PC-9 (cell line): Measurements from ENCODE around the gene PDE4D. TPM values are rescaled to one million over a fixed set of nuclear protein-coding genes. Genes with fewer than 3 reads are reported as not detected.

Source experiments
- BruUV-seq: library from RNA; stranded (reverse); fragments of 400-500 nt; replicated peaks from 2 replicates; lab custom pipeline; 2021; lab: Mats Ljungman, UMichigan
- CTCF ChIA-PET: fragments of 300-600 bp; sonication (Branson Sonifier 250); formaldehyde crosslinking; loops from one replicate; lab custom pipeline; 2022; ENCODE audit warnings: antibody characterized with exemption; lab: Charles Lee
- POLR2A ChIA-PET: fragments of 300-600 bp; sonication (Branson Sonifier 250); formaldehyde crosslinking; loops from one replicate; lab custom pipeline; 2022; ENCODE audit warnings: antibody characterized with exemption; ENCODE audit not compliant: unreplicated experiment; lab: Charles Lee
- DNase-seq, 2 experiments: peaks; one replicate each; pipeline versions ENCODE4 v3.0.0 to v3.0.0-alpha.2; 2015 to 2022; ENCODE audit warnings: mixed read lengths in 1 of 2
- H2AFZ ChIP-seq: fragments of 200-600 bp; sonication (generic); 2 replicates; pipeline ENCODE4 v1.8.1; 2017; ENCODE audit warnings: antibody characterized with exemption
- H3F3A ChIP-seq: fragments of 200-600 bp; sonication (generic); 2 replicates; pipeline ENCODE4 v1.8.1; 2017; ENCODE audit warnings: antibody characterized with exemption, mild to moderate bottlenecking, low read depth; ENCODE audit not compliant: insufficient read depth
- H3K27ac ChIP-seq: fragments of 200-600 bp; sonication (generic); 2 replicates; pipeline ENCODE4 v1.6.1; 2016; ENCODE audit warnings: mixed run types
- H3K27me3 ChIP-seq: fragments of 200-600 bp; sonication (generic); 2 replicates; pipeline ENCODE4 v1.6.1; 2016; ENCODE audit warnings: low read depth, mixed run types; ENCODE audit not compliant: insufficient read depth
- H3K36me3 ChIP-seq: fragments of 200-600 bp; sonication (generic); 2 replicates; pipeline ENCODE4 v1.6.1; 2016; ENCODE audit warnings: low read depth, mixed run types
- H3K4me1 ChIP-seq: fragments of 200-600 bp; sonication (generic); replicated peaks from 2 replicates; pipeline ENCODE4 v1.6.1; 2016; ENCODE audit warnings: mixed run types; ENCODE audit not compliant: insufficient read depth
- H3K4me2 ChIP-seq: fragments of 200-600 bp; sonication (generic); 2 replicates; pipeline ENCODE4 v1.6.1; 2017; ENCODE audit warnings: mixed run types
- H3K4me3 ChIP-seq: fragments of 200-600 bp; sonication (generic); 2 replicates; pipeline ENCODE4 v1.6.1; 2016; ENCODE audit warnings: mixed run types
- H3K79me2 ChIP-seq: fragments of 200-600 bp; sonication (generic); 2 replicates; pipeline ENCODE4 v1.6.1; 2017; ENCODE audit warnings: low read depth, mixed run types
- H3K9me2 ChIP-seq: fragments of 200-600 bp; sonication (generic); 2 replicates; pipeline ENCODE4 v1.8.1; 2017; ENCODE audit warnings: mild to moderate bottlenecking; ENCODE audit not compliant: insufficient read depth
- H3K9me3 ChIP-seq: fragments of 200-600 bp; sonication (generic); 2 replicates; pipeline ENCODE4 v1.8.1; 2016; ENCODE audit warnings: low read depth; ENCODE audit not compliant: insufficient read depth
- H4K20me1 ChIP-seq: fragments of 200-600 bp; sonication (generic); 2 replicates; pipeline ENCODE4 v1.8.1; 2017; ENCODE audit not compliant: insufficient read depth
- CTCF ChIP-seq: fragments of 200-600 bp; sonication (generic); conservative IDR thresholded peaks from 2 replicates; pipeline ENCODE4 v1.6.1; 2017; ENCODE audit warnings: mixed run types, antibody characterized with exemption, mild to moderate bottlenecking, moderate library complexity
- EZH2 ChIP-seq: fragments of 200-600 bp; sonication (generic); IDR thresholded peaks from 2 replicates; pipeline ENCODE4 v1.8.0; 2017; ENCODE audit warnings: antibody characterized with exemption, low read depth
- intact Hi-C: fragments of 100-400 bp; cut with micrococcal nuclease; formaldehyde crosslinking; loops from one replicate; pipeline ENCODE4 v1.10.0; 2022; ENCODE audit not compliant: unreplicated experiment
- total RNA-seq: library from RNA; stranded (reverse); gene quantifications from 2 replicates; pipeline ENCODE4 v1.2.3, GENCODE V29; 2021

Gene PDE4D
- total RNA-seq, 1 experiment from 2014 or later: 9.8 TPM

DNA sequence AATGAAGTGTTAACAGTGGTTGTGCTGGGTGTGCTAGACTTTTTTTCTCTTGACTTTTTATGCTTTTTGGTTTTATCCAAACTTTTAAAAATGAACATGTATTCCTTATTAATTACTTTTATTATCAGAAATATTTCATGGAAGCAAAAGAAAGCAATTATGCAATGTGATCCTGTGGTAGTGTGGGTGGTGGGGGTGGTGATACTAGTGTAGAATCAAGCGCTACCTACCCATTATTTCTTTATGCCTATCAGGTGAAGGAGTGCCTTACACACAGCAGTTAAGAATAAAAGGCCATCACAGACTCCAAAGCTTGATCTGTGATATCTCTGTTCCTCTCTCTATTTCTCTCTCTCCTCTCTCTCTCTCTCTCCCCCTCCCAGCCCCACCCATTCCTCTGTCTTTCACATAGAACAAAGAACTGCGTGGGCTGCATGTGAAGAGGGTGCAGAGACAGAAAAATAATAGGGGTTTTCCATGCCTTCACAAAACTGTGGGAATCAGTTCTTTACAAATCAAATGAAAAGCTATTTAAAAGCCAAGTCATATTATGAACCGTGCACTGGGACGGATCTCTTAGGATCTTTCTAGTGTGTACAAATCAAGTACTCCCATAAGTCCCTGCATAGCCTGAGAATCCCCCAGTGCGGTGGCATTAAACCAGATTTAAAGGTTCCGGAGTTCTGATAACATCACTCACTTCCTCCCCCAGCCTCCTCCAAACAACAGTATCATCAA is 959.5 kb downstream of the PDE4D start:
- Histone ChIP-seq H3K36me3 (no peaks in the 10 kb centered on the region), H3K27me3 (peaks cover 19% of the 10 kb centered on the region), H3K4me3 (no peak overlapping the region), H3F3A (no peaks in the 10 kb centered on the region), H3K9me2 (no peaks in the 10 kb centered on the region), H3K4me2 (no peak overlapping the region), H2AFZ (no peak overlapping the region), H4K20me1 (no peaks in the 10 kb centered on the region), H3K9me3 (no peaks in the 10 kb centered on the region), H3K27ac (no peak overlapping the region), H3K4me1 (no peaks in the 10 kb centered on the region), H3K79me2 (no peaks in the 10 kb centered on the region)
- intact Hi-C loops: no loop called here
- POLR2A ChIA-PET: no interaction called here
- TF ChIP-seq EZH2: no peak
- no peak for TF ChIP-seq CTCF
- CTCF ChIA-PET: no interaction called here
- DNase-seq: no peak
- no TSS peak for BruUV-seq

GRCh38 chr5:58932057-58932612 is 961.4 kb downstream of the PDE4D start:
- H3K79me2 ChIP-seq: no peaks in the 10 kb centered on the region
- intact Hi-C loops: no loop called here
- BruUV-seq: no TSS peak
- H3K9me2 ChIP-seq: no peaks in the 10 kb centered on the region
- H3K9me3 ChIP-seq: no peaks in the 10 kb centered on the region
- no peak overlapping the region for H3K27ac ChIP-seq
- TF ChIP-seq CTCF (no peak), EZH2 (no peak)
- H3K4me2 ChIP-seq: no peak overlapping the region
- DNase-seq: no peak
- no peaks in the 10 kb centered on the region for H3K4me1 ChIP-seq
- H3K36me3 ChIP-seq: no peaks in the 10 kb centered on the region
- CTCF ChIA-PET: no interaction called here
- H3F3A ChIP-seq: no peaks in the 10 kb centered on the region
- POLR2A ChIA-PET: no interaction called here
- H4K20me1 ChIP-seq: no peaks in the 10 kb centered on the region
- peaks cover 19% of the 10 kb centered on the region for H3K27me3 ChIP-seq
- no peak overlapping the region for H3K4me3 ChIP-seq
- H2AFZ ChIP-seq: no peak overlapping the region

DNA sequence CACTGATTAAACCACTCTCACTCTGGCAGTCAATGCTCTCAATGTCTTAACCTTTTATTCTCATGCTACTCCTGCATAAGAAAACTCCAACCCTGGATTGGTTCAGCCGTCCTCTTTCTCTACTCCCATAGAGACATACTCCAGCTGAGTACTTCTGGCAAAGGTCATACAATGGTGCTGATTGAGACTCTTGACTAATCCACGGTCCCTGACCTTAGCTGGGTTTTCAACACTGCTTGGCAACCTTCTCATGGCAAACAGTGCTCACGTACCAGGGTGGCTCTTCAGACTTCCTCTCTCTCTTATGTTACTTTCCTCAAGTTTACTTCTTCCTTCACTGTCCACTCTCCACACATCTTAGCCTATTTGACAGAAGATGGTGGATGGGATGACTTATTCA is 963.0 kb downstream of the PDE4D start:
- no peak for TF ChIP-seq CTCF
- TF ChIP-seq EZH2: no peak
- Histone ChIP-seq H4K20me1 (no peaks in the 10 kb centered on the region), H3K9me3 (no peaks in the 10 kb centered on the region), H2AFZ (no peak overlapping the region), H3K4me3 (no peak overlapping the region), H3K4me1 (no peaks in the 10 kb centered on the region), H3K27ac (no peak overlapping the region), H3K79me2 (no peaks in the 10 kb centered on the region), H3K27me3 (peaks cover 22% of the 10 kb centered on the region), H3F3A (no peaks in the 10 kb centered on the region), H3K36me3 (no peaks in the 10 kb centered on the region), H3K9me2 (no peaks in the 10 kb centered on the region), H3K4me2 (no peak overlapping the region)
- CTCF ChIA-PET: no interaction called here
- intact Hi-C loops: no loop called here
- no peak for DNase-seq
- BruUV-seq: no TSS peak
- POLR2A ChIA-PET: no interaction called here
